GM19397 (cell line): ENCODE measurements around the gene ABLIM1.

ENCODE experiments used
- ATAC-seq: cut with Tn5 transposase; IDR thresholded peaks from one replicate; pipeline ENCODE4 v1.9.1; 2021; ENCODE audit warnings: mild to moderate bottlenecking, moderate library complexity; ENCODE audit not compliant: unreplicated experiment

ABLIM1 gene

DNA sequence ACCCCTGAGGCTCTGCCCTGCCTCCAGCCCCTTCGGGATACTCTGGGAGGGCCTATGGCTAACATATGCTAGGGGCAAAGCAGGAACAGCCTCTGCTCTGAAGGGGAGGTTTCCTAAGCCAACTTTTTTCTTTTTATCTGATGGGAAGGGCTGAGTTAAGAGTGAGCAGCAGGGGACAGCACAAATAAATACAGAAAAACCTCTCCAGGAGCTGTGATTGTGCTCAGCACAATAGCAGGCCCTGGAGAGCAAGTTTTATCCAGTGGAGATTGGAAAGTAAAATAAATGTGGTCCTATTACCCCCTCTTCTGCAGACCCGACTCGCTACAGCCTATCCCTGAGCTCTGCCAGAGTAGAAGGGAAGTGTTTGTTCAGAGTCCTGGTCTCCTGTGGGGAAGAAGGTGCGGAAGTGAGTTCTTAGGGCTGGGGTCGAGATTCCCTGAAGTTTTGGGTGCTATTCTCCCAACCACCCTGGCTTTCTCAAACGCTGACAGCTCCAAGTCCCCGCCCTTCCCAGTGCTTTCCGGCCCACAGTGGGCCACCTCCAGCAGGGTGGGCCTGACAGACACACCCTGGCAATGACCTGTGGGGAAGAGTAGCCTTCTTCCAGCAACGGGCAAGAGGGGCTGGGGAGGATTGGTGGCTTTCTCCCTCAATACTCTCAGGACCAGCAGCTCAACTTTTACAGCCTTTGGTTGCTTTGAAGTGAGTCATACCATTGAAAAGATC is 230.8 kb downstream of the ABLIM1 start:
- ATAC-seq, result no peak

DNA sequence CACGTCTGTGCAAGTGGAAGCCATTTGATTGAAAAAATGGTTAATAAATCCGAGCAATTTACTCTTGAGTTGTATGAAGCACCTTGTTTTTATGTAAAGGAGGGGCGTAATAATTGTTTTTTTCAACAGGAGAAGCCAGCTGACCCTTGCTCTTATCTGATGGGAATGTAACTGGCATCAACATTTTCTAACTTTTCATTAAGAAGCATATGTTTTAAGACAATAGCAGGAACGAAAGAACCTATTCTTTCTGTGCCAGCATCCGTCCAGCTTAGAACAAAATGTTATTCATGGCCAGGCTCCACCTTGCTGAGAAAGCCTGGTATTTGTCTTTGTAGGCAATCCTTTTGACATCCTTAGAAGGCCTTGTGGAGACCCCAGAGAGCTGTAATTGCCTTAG is 231.6 kb downstream of the ABLIM1 start:
- ATAC-seq, result no peak

DNA sequence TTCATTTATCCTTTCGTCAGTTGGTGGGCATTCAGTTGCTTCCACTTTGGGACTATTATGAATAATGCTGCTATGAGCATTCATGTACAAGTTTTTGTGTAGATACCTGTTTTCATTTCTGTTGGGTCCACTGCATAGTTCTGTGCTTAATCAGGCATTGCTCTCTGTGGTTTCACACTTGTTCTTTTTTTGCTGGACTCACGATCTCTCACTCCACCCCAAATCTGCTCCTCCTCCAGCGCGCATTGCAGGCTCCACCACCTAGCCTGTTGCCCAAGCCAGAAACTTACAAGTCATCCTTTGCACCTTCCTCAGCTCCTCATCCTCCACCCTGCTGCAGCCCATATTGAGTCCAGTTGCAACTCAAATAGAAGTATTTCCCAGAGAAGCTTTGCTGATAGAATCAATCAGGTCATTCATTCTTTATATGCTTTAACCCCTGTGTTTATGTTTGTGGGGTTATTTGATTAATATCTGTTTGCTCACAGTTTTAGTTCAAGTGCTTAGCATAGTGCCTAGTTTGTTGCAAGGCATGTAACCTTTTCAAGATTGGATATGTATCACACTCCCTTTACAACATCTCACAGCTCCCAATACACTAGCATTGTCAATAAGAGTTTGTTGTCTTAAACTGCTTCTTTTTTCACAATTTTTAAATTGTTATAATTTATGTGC is 237.1 kb downstream of the ABLIM1 start:
- no peak for ATAC-seq

DNA sequence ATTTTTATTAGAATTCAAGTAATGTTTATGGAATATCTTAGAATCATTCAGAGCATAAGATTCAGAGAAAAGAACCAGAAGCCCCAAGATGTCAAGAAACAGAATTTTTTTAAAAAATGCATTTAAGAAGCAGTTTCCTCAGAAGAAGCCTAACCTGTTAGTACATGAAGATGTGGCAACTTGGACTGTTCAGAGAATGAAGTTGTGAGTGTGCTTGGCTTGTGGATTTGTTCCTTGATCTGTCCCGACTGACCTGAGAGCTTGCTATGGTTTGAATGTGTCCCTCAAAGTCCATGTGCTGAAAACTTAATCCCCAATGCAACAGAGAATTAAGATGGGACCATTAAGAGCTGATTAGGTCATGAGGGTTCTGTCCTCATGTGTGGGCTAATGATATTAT is 240.0 kb downstream of the ABLIM1 start:
- ATAC-seq, result no peak

DNA sequence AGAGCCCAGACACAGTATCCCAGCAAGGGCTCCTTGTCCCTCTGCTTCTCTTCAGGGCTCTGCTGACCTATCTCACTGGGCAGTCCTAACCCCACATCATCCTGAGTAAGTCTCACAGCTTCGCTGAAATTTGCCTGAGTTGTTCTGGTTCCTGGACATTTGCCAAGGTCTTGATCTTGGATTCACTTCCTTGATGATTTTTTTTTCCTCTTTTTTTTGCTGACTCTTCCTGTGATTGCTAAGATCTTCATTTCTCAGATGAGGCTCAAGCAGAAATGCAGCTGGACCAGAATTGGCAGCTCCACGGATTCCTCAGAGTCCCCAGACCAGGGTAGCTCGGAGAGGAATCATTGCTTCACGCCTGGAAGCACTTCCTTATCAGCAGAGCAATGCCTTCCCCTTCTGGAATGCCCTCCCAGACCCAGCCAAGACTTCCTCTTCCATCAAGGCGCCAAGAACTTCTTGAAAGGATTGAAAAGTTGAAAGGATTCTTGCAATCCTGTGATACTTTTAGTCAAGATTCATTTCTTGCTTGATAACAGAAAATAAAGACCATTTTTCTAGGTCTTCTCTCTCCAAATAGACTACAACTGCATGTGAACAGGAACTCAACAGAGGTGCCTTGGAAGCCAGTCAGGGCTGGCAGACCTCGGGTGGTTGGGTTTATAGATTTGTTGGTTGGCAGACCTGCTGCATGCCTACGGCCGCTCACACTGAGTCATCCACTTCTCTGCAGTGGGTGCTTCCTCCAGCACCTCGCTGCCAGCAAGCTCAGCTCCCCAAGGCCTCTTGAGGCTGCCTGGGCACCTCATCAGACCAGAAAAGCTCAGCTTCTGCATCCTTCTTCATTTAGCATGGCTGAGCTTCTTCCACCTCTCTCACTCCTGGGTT is 244.9 kb downstream of the ABLIM1 start:
- no peak for ATAC-seq

DNA sequence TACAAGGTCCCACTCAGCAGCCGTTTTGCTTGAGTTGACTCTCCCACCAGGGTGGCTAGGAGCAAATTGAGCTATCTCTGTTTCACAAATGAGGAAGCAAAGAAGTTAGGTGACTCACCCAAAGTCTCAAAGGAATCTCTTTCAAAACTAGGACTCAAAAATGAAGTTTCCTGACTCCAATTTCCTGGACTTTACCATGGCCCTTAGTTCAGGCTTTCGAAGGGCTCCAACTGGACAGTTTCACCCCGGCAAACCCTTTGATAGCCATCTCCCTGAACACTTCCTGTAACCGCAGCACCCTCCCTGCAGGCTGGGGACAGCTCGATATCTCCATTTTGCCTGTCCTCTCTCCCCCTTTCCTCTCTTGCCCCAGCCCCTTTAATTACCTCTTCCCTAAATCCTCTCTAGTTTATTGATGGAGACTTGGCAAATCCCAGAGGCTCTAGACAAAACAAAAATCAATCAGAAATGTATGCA is 249.1 kb downstream of the ABLIM1 start:
- ATAC-seq, result no peak

DNA sequence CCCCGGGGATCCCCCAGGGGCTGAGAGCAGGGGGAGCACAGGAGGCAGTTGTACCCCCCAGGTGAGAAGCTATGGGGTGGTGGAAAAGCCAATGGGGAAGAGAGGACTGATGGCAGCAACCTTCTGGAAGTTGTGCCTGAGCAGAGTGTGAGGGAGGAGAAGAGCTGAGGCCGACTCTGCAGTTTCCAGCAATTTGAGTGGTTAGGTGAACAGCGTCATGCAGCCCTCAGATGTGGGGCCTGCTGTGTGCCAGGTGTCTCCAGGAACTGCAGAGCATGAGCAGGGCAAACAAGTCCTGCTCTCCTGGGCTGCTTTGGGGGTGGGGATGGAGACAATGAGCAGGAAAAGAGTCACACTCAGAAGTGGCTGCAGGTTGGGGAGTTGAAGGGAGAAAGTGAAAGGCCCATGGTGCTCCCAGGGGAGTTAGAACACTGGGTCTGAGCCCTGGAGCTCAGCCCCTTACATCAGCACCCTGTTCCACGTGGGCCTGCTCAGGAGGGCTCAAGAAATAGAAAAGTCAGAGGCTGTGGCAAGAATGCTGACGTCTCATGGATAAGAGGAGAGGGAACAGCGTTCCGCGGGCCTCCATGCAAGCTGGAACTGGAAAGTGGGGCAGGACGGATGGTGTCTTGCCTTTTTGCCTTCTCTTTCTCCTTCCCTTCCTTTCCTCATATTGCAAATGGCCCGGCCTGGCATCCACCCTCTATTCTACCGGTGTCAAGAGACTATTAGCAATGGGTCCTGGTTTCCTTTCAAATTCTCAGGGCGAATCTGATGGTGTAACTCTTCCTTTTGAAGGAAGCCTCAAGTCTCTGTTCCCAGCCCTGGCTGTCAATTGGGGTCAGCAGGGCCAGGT is 249.7 kb downstream of the ABLIM1 start:
- ATAC-seq, result no peak

DNA sequence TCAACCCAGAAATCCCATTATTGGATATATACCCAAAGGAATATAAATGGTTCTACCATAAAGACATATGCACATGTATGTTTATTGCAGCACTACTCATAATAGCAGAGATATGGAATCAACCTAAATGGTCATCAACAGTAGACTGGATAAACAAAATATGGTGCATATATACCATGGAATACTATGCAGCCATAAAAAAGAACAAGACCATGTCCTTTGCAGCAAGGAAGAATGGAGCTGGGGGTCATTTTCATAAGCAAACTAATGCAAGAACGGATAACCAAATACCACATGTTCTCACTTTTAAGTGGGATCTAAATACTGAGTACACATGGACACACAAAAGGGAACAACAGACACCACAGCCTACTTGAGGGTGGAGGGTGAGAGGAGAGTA is 251.6 kb downstream of the ABLIM1 start:
- no peak for ATAC-seq

DNA sequence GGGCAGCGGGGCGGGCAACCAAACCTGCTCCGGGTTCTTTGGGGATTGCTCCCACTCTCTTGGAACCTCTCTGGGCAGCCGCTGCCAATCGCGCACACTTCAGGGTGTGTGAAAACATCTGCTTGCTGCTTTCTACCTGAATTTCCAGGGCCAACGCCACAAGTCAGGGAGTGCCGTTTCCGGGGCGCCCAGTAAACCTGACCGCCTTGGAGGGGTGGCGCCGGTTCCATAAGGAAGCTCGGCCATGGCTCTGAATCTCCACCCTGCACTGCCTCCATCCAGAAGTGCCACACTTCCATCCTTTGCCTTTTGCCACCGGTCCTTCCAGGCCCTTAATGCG is 253.1 kb downstream of the ABLIM1 start:
- ATAC-seq, result no peak

DNA sequence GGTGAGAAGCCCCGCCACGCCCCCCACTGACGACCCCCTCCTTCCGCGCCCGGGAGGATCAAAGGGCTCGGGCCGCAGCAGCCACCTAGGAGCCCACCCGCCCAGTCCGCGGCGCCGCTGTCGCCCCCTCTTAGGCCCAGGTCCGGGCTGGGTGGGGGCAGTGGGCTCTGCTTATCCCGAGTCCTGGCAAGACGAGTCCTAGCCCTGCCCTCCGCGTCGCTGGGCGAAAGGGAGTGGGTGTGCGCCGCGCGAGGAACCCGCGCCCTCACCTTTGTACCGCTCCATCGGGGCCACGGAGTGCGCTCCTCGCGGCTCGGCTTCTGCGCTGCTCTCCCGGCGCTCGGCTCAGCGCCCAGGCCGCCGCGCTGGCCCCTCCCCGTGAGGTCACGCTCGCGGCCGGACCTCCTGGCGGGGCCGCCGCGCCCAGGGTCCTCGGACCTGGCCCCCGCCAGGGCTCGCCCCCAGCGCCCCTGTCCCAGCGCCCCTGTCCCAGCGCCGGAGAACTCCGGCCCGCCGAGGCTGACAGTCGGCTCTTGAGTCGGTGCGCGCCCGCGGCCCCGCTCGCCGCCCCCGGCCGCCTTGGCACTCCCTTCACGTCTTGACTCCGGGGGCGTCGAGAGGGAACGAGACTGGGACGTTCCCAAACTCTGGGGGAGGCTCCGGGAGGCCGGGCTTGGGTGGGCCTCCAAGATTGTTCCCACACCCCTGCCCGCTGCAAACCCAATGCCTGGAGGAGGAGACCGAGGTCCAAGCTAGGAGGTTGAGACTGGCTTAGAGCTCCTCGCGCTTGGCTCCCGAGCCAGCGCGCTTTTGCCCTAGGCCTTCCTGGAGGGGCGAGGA is 253.7 kb downstream of the ABLIM1 start, which contains the start of gene AFAP1L2:
Gene AFAP1L2, minus strand, starts transcription at position 332 of the 840 bp plus-strand sequence. Its CDS starts 47 bp downstream, at position 285.
- no peak for ATAC-seq

DNA sequence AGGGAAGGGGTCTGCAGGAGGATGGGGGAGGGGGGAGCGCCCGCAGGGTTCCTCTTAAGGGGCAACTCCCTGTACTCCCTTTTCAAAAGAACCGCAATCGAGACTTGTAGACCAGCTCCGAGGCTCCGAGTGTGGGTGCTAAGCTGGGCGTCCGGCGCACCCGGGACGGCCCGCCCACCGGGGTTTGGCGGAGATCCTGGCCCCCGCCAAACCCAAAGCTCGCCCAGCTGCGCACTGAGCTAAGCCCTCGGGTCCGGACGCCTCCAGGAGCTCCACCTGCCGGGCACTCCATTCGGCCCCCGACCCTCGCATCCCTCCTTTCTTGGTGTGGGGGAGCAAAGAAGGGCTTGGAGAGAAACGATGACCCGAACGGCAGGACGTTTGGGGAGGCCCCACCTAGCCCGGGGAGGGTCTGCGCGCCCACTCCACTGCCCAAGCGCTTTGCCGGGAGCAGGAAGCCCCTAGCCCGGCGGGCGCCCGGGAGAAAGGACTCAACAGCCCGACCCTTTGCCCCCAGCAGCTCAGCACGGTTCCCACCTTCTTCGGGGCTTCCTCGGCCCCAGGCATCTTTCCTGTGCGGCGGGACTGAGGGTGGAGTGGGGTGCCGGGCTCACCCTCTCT is 254.4 kb downstream of the ABLIM1 start:
- ATAC-seq, result no peak

DNA sequence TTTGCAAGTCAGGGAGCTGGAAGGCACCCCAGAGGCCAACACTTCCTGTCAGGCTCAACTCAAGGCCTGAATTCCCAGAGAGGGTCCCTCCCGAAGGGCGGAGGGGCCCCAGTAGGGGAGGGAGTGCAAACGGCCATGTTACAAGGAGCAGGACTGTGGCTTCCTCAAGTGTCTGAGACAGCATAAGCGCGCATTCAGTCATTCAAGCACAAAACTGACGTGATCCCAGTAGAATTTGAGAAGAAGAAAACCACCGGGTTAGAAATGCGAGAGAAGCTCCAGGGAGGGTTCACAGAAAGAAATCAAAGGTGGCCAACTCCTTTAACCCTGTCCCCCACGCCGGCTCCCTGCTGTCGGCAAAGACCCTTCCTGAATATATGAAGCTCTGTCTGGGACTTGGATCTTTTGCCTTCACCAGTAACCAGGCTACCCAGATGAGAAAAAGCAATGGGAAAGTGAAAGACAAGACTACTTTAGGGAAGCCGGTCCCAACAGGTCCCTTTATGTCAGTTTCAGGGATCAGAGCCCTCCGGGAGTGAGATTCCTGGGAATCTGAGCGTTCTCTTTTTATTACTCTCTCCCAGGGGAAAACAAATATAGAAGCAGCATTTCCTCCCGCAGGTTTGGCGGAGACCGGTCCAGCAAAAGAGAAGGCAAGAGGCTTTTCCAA is 255.1 kb downstream of the ABLIM1 start:
- ATAC-seq, result no peak

DNA sequence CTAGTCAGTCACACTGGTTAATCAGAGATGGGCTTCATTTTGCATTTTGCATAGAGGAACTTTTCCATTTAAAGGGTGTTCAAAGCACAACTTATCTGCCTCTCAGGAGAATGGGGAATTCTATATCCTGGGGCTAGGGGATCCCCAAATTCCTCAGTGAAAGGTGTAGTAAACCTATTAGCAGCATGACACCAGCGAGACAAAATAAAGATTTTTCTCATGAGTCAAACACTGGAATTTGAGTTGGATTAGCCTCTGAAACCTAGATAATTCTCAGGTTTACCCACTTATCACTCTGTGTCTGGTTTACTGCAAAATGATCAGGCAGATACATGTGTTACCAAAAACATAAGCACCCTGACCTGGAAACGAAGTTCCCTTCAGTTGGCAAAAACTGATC is 255.8 kb downstream of the ABLIM1 start:
- no peak for ATAC-seq

DNA sequence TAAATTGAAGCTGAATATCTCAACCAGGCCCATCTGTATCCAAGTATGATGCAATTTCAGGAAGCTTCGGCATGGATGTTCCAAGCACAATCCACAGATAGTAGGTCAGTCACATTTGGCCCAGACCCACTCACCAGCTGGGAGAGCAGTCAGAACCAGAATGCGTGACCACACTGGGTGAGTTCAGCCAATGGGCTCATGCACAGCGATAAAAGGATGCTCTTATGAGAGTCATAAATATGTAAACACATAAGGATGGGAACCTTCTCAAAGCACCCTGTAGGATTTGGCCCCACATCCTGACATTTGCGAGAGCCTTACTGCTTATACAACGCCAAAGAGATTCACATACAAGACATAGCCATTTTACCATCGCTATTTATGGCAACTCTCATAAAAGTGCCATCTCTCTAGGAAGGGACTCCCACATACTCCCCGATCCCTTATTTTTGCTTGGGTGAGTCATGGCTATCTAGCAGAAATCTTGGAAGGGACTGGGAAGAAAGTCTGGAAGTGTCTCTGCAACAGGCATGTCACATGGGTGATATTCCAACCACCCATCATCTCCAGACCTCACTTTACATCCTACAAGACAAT is 256.8 kb downstream of the ABLIM1 start:
- ATAC-seq, result no peak

DNA sequence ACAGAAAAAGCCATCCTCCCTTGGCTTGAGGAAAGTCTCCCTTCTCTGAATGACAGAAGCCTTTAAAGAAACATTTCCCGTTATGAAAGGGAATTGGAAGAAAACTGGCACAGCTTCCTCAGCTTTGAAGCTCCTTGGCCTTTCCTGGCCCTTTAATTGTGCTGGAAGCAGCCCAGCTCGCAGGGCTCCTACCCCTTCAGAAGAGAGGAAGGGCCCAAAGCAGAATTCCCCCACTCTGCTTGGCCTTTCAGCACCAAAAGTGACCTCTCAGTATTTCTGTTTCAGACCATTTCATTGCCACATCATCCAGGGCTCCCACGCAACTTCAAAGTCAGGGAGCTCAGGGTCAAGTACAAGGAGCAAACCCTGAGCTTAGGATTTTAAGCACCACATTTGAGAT is 258.0 kb downstream of the ABLIM1 start:
- no peak for ATAC-seq

DNA sequence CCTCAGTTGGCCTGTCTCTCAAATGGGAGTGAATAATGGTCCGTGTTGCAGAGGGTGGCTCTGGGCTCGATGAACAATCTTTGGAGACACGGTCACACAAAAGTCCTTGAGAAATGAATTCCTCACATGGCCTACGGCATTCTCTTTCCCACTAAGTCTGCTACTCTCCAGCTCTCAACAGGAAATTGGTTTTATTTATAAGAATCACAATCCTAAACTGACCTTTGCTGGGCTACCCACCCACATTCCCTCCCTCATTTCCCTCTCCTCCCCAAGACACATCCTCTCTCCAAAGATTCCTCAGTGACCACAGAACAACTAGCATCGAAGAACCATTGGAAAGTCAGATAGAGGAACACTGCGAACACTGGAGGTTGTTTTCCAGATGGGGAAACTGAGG is 258.5 kb downstream of the ABLIM1 start:
- no peak for ATAC-seq

DNA sequence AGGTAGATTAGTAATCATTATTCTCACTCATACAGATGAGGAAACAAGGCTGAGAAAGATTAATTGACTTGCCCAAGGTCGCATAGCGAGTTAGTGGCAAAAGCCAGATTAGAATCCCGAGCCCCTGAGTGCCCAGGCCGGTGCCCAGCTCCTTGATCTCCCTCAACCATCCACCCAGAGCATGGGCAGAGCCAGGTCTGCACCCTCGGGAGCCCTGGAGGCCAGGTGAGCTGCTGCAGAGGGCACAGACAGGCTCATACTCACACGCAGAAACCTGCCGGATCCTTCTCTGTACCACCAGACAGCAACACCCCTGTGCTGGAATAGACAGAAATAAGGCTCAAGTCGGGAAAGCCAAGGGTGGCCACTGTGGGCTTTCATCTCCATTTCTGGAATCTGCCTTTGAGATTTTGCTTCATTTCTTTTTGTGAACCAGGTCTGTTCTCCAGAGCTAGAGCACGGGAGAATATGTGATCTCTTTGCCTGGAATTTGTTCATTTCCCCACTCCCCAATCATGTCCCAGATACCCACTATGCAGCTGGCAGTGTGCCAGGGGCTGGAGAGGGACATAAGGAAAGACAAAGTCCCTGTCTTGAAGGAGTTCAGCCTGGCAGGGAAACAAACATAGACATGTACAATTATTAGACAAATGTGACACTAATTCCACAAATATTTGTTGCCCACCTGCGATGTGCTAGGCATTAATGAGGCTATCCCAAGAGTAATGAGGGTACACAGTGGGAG is 259.3 kb downstream of the ABLIM1 start:
- ATAC-seq, result no peak
